ENCODE results near the gene POLR1E. TPM values are rescaled to one million over a fixed set of nuclear protein-coding genes. Genes with fewer than 3 reads are reported as not detected.

POLR1E gene
- polyA plus RNA-seq, 3 donors: 2.3 to 4.1 (median 2.4) TPM

GRCh38 chr9:37437010-37437409, 48.7 kb upstream of the POLR1E start:
- intact Hi-C loops (cut with micrococcal nuclease): no loop called here
- no peak overlapping the region for H3K4me3 ChIP-seq (replicated peaks in 1 of 3; ENCODE audit: low read depth in 2 of 3, low read length in 3 of 3)
- Mint-ChIP-seq H3K27me3 (ENCODE audit: low read depth in 3 of 3) (no peaks in the 10 kb centered on the region), H3K4me1 (peaks cover 10% of the 10 kb centered on the region), H3K27ac (no peak overlapping the region), H3K36me3 (peaks cover 68 to 81% of the 10 kb centered on the region in 2 donors), H3K9me3 (no peaks in the 10 kb centered on the region), H3K4me3 (no peak overlapping the region)
- H3K36me3 ChIP-seq (replicated peaks in 1 of 2; ENCODE audit: control insufficient read depth in 1 of 2, insufficient read depth in 2 of 2, low read length in 2 of 2): peaks cover 72 to 97% of the 10 kb centered on the region in 2 donors
- H3K27ac ChIP-seq (ENCODE audit: low read depth in 1 of 2, low read length in 2 of 2): no peak overlapping the region
- no peak overlapping the region for H3K9ac ChIP-seq (ENCODE audit: insufficient read depth, low read length, poor library complexity, severe bottlenecking)
- no peaks in the 10 kb centered on the region for H4K20me1 ChIP-seq (ENCODE audit: insufficient read depth, low read length)
- 100% methylated on average over 4 of the region's 6 CpGs for WGBS (ENCODE audit: insufficient coverage)
- H2AFZ ChIP-seq (ENCODE audit: insufficient read depth, low read depth, low read length, poor library complexity, severe bottlenecking): no peak overlapping the region
- DNase-seq: no peak
- TF ChIP-seq, protein P1, sequence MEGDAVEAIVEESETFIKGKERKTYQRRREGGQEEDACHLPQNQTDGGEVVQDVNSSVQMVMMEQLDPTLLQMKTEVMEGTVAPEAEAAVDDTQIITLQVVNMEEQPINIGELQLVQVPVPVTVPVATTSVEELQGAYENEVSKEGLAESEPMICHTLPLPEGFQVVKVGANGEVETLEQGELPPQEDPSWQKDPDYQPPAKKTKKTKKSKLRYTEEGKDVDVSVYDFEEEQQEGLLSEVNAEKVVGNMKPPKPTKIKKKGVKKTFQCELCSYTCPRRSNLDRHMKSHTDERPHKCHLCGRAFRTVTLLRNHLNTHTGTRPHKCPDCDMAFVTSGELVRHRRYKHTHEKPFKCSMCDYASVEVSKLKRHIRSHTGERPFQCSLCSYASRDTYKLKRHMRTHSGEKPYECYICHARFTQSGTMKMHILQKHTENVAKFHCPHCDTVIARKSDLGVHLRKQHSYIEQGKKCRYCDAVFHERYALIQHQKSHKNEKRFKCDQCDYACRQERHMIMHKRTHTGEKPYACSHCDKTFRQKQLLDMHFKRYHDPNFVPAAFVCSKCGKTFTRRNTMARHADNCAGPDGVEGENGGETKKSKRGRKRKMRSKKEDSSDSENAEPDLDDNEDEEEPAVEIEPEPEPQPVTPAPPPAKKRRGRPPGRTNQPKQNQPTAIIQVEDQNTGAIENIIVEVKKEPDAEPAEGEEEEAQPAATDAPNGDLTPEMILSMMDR (IDR thresholded peaks at IDR 0.05): no peak
- H3K4me2 ChIP-seq (replicated peaks; ENCODE audit: extremely low read depth, low read length, poor library complexity, severe bottlenecking): no peak overlapping the region
- H3K4me1 ChIP-seq (ENCODE audit: control insufficient read depth in 1 of 2, insufficient read depth in 2 of 2, low read length in 2 of 2): no peaks in the 10 kb centered on the region
- H3K9me3 ChIP-seq (replicated peaks in 1 of 2; ENCODE audit: control insufficient read depth in 1 of 2, insufficient read depth in 1 of 2, low read length in 2 of 2): no peaks in the 10 kb centered on the region
- no peaks in the 10 kb centered on the region for H3K27me3 ChIP-seq (ENCODE audit: control insufficient read depth in 2 of 2, insufficient read depth in 2 of 2, low read length in 2 of 2)
- no peaks in the 10 kb centered on the region for H3K79me2 ChIP-seq (ENCODE audit: insufficient read depth, low read length)

GRCh38 chr9:37437621-37438020, 48.1 kb upstream of the POLR1E start:
- H3K27ac ChIP-seq (ENCODE audit: low read depth in 1 of 2, low read length in 2 of 2): no peak overlapping the region
- WGBS (ENCODE audit: insufficient coverage): 100% methylated on average over 1 of the region's 4 CpGs
- H3K27me3 ChIP-seq (ENCODE audit: control insufficient read depth in 2 of 2, insufficient read depth in 2 of 2, low read length in 2 of 2): no peaks in the 10 kb centered on the region
- H3K4me2 ChIP-seq (replicated peaks; ENCODE audit: extremely low read depth, low read length, poor library complexity, severe bottlenecking): no peak overlapping the region
- H3K9ac ChIP-seq (ENCODE audit: insufficient read depth, low read length, poor library complexity, severe bottlenecking): no peak overlapping the region
- DNase-seq: no peak
- H3K36me3 ChIP-seq (replicated peaks in 1 of 2; ENCODE audit: control insufficient read depth in 1 of 2, insufficient read depth in 2 of 2, low read length in 2 of 2): peaks cover 74 to 100% of the 10 kb centered on the region in 2 donors
- TF ChIP-seq, protein P1 (IDR thresholded peaks at IDR 0.05): no peak
- Mint-ChIP-seq H3K36me3 (peaks cover 71 to 83% of the 10 kb centered on the region in 2 donors), H3K27ac (peak overlapping the region in 2 of 7 donors; percentile 14 to 43), H3K9me3 (no peaks in the 10 kb centered on the region), H3K4me1 (peaks cover 4% of the 10 kb centered on the region), H3K4me3 (no peak overlapping the region), H3K27me3 (ENCODE audit: low read depth in 3 of 3) (no peaks in the 10 kb centered on the region)
- intact Hi-C loops (cut with micrococcal nuclease): no loop called here
- H4K20me1 ChIP-seq (ENCODE audit: insufficient read depth, low read length): no peaks in the 10 kb centered on the region
- no peaks in the 10 kb centered on the region for H3K9me3 ChIP-seq (replicated peaks in 1 of 2; ENCODE audit: control insufficient read depth in 1 of 2, insufficient read depth in 1 of 2, low read length in 2 of 2)
- H3K79me2 ChIP-seq (ENCODE audit: insufficient read depth, low read length): no peaks in the 10 kb centered on the region
- H3K4me1 ChIP-seq (ENCODE audit: control insufficient read depth in 1 of 2, insufficient read depth in 2 of 2, low read length in 2 of 2): no peaks in the 10 kb centered on the region
- no peak overlapping the region for H2AFZ ChIP-seq (ENCODE audit: insufficient read depth, low read depth, low read length, poor library complexity, severe bottlenecking)
- no peak overlapping the region for H3K4me3 ChIP-seq (replicated peaks in 1 of 3; ENCODE audit: low read depth in 2 of 3, low read length in 3 of 3)
